ENCODE results near the gene SLCO2A1. TPM values are rescaled to one million over a fixed set of nuclear protein-coding genes. Genes with fewer than 3 reads are reported as not detected.

Gene SLCO2A1
- polyA plus RNA-seq, 12 donors: 1.0 to 25.6 (median 1.6) TPM; not detected in 2

DNA sequence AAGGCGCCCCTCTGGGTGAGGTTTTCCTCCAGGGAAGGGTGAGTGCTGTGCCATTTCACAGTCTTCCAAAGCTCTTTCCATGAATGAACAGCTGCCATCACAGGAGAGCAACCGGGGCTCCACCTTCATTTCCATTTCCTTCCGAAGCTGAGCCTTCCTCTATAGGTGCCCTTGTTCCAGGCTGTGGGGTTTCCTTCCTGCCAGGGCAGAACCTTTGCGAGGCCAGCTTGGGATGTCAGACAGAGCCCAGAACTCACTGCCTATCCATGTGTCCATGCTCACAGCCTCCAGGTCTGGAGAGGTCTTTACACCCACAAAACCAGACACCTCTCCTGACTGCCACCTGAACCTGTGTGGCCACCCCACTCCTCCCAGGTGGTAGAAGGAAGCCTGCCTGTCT is 49.2 kb downstream of the SLCO2A1 start:
- no peak for DNase-seq

DNA sequence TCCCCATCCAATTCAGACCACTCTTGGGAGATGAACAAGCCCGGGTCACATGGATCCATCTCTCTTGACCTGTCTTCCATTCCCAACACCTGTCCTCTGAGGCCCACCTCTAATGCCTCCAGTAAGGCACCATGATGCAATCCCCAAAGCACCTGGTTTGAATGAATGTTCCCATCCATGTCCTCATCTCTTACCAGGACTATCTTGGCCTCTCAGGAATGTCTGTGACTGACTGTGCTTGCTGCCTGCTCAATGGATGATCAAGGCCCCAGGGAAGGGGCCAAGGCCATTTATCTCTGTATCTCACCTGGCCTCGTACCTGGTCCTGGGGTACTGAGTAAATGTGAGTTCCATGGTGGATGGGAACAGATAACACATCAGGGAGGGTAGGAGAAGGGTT is 49.7 kb downstream of the SLCO2A1 start:
- DNase-seq: no peak

DNA sequence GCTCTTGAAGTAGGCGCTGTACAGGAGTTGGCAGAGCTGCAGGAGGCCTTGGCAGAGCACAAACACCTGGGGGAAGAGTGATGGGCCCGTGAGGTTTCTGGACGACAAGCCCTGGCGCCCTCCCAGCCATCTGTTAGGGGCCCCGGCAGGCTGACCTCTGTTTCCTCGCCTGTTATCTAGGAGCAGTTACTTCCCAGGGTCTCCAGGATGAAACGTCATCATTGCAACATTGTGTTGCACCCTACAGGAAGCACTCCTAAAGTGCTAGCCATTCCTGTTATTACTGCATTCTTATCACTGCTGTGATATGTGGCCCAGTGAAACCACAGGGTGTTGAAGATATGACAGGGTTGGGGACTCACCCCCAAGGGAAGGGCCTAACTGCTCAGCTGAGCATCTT is 50.2 kb downstream of the SLCO2A1 start:
- no peak for DNase-seq

DNA sequence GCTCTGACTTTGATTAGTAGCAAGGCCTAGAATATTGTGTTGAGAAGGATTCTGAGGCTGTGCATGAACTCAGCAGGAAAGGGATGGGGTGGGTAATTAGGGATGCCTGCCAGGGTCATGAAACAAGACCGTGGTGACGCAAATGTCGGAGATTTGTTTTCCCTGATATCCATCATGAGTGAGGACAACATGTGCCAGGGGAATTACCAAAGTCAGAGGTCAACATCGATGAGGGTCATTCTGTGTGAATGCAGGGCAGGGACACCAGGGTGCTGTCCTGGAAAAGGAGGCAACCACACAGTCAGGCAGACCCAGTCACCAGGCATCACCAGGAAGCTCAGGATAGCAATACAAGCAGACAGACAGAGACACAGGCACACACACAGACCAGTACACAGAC is 52.2 kb downstream of the SLCO2A1 start:
- no peak for DNase-seq

DNA sequence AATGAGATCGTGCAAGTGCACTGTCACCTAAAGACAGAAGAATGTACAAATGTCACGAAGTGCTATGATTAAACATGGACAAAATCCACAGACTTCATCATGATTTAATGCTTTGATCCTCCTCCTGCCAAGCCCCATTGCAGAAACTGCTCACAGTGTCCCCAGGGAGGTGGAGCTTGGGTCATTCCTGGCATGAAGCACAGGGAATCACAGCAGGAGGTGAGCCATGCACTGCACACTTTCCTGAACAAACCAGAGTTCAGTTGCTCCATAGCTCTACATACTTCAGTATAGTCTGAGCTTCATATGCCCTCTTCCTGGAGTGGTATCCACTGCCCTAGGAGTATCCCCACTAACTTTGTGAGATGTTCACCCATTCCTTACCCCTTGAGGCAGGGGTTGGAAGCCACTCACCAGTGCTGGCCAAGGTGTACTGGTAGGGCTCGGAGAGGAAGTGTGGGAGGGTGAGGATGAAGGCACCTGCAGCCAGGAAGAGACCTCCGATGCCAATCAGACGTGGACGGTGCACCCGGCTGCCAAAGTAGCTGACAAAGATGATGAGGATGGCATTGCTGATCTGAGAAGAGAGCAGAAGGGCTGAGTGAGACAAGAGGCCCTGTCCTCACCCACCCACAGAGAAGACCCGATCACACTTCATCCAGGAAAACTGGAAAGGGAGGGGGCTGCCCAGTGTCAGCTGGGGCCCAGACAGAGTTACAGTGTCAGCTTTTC is 56.3 kb downstream of the SLCO2A1 start:
- DNase-seq: no peak

DNA sequence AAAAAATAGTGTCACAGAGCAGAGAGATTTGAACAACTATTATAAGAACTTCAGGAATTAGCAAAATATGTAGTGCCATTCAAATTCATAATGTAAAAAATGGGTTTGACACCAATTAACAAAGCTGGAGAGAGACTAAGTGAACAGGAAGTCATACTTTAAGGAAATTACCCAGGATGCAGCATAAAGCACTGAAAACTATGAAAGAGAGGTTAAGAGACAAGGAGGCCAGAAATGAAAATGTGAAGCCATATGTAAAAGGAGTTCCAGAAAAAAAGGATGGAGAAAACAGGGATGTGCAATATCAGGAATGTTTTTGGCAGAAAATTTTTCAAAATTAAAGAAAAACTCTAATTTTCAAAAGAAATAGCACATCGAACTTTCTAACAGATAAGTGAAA is 57.6 kb downstream of the SLCO2A1 start:
- DNase-seq: no peak

DNA sequence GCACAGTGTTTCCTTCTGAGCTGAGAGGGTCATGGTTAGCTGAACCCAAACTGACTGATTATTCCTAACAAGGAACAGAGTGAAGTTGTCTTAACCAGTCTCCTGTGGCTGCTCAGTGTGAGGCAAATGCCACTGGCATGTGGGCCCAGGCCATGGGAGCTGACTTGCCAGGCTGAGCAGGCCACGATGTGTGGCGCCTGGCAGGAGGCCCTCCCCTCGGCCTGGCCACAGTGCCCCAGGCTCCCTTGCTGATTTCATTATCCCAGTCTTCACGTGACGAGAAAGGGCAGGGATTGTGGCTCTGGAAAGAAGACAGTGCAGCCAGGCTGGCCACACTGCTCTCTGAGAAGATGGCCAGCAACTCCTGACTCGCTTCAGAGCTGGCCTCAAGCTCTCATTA is 58.8 kb downstream of the SLCO2A1 start:
- DNase-seq: no peak

DNA sequence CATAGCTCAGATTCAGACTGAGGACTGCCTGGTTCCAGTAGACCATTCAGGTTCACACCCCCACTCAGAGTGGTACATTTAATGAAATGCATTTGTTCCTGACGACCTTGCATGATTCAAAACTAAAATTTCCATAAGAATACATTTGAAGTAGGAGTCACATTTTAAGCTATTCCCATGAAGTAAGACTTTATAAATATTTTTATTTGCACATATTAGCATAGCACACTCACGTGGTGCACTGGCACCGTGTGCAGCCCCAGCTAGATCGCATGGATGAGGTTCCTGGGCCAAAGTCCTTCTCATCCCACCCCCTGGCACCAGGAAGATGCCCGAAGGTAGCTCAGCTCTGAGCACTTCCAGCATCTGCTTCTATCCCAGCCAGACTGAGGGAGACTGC is 59.4 kb downstream of the SLCO2A1 start:
- no peak for DNase-seq

DNA sequence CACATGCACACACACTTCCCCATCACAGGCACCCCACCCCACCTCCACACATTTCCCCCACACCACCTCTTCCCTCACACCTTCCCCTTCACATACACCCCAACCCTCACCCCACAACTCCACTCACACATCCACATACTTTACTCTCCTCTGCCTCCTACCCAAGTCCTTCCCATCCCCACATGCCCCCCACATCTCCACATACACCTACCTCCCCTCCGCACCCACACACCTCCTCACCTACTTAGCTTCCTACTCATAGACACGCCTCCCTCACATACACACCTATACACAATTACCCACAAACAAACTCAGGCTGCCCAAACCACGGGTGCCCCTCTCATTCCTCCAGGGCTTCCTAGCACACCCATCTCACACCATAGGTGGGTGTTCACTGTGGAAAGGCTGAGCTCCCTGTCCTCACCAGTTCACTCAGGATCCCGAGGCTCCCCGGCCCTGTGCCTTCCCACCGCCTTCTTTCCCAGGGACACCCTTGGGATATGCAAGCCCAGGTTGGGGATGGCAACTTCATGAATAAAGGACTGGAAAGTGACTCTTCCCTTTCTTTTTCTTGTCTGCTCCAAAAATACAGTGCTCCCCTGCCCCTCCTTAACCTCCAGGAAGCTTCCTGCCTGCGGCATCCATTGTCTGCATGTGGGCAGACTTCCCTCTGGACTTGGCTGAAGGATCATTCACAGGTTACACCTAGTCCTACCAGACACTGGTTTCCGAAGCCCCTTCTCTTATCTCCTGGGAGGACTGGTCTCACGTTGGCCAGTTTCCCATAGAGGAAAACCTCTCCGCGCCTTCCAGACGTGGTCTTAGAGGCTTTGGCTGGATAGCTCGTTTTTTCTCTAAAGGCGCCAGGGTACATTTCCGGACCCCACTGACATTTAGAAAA is 61.5 kb downstream of the SLCO2A1 start:
- DNase-seq: no peak

DNA sequence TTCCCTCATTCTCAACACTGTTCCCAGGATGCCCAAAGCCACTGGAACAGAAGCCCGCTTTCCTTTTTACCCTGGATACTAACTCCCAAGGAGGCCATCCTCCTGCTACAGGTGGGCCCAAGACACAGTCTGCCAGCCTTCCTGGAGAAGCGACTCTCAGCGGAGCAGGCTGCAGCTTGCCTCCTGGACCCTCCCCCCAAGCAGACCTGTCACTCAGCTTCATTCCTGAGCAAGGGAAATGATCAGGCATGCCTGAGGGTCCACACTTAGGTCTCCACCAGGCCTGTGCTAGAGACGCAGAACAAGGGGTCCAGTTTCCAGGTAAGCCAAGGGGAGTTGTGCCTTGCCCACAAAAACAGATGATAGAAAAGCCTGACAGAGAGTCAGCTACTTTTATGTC is 62.8 kb downstream of the SLCO2A1 start:
- DNase-seq: no peak

DNA sequence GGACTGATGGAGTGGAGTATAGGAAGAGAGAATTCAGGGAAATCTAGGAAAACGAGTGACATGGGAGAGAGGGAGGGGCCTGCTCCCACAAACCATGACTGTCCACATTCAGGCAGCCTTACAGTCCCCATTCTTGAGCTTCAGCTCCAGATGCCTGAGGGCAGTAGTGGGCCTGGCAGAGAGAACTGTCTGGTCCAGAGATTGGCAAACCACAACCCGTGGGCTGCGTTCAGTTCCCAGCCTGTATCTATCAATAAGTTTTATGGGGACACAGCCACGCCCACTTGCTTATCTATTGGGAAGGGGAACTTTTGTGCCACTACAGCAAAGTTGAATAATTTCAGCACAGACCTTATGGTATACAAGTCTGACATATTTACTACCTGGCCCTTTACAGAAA is 63.8 kb downstream of the SLCO2A1 start:
- DNase-seq: no peak

DNA sequence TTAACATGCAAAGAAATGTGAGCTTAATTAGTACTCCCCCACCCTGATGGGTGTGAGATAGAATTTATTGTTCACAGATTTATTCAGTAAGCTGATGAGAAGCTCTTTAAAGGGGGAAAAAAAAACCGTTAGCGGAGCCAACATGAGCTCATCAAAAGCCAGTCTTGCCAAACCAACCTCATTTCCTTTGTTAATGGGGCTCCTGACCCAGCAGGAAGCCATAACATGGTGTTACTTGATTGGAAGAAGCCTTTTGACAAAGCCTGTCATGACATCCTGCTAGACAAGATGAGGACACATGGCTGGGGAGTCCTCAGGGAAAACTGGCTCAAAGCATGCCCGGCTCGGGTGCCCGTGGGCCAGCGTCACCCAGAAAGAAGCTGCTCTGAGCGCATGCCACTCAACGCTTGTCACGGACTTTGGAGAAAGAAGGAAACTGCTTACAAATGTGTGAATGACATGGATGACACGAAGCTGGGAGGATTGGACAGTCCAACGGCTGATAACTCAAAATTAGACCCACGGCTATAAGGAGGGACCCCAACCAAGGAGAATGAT is 64.6 kb downstream of the SLCO2A1 start:
- no peak for DNase-seq

DNA sequence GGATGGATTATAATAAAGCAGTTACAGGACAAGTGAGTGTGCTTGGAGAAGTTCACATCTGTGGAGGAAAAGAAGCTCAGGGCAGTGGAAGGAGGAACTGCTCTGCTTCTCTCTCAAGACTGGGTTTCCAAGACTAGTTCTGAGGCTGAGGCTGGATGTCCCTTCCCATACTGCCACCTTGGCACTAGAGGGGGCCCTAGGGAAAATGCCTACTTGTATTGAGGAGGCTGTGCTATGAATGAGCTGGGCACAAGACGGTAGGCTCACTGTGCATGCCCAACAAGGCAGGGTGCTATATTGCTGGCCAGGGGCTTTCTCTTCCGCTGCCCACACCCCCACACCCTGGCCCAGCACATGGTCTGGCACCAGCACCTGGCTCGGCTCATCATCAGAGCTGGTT is 65.2 kb downstream of the SLCO2A1 start:
- DNase-seq: no peak

DNA sequence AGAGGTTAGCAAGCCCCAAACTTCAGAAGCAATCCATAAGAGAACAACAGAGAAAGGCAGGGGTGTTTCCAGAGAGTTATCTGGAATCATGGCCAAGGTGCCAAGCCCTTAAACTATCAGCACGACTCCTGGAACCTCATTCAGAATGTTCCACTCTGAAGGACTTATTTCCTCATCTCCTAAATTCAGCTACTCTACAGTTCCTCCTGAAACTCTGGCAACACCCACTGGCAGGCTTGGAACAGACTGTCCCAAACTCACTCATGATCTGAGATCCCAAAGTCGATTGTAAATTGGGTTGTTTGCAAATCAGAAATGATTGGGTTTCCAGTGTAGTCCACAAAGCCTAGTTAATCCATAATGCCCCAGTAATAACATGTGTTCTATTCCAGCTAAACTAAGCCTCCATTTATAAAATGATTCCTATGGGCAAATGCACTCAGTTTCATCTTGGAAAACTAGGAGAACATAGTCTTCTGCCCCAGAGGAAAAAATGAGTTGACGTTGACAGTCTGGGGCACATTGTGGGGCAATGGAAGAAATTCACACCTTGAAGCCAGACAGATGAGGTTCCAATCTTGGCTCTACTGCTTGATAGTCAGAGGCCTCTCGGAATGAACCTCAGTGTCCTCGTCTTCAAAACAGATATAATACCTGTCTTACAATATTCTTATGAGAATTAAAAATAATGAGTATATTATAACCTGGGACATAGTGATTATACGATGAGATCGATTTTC is 65.9 kb downstream of the SLCO2A1 start:
- no peak for DNase-seq

DNA sequence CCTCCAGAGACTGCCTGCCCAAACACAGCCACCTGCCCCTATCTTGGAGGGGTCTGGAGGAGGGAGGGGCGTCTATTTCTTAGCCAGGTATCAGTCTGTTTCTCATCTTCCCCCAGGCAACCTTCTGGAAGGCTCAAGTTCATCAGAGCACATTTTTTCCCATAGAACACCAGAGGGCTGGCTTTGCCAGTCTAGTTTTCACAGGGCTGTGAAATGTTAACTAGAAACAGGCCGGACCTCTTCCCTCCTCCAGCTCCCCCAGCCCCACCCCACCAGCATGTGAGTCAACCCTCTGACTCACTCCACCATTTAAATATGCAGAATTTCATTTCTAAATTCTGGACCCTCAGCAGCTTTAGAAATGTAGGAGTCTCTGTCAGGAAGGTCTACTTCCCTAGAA is 66.9 kb downstream of the SLCO2A1 start:
- DNase-seq: no peak

DNA sequence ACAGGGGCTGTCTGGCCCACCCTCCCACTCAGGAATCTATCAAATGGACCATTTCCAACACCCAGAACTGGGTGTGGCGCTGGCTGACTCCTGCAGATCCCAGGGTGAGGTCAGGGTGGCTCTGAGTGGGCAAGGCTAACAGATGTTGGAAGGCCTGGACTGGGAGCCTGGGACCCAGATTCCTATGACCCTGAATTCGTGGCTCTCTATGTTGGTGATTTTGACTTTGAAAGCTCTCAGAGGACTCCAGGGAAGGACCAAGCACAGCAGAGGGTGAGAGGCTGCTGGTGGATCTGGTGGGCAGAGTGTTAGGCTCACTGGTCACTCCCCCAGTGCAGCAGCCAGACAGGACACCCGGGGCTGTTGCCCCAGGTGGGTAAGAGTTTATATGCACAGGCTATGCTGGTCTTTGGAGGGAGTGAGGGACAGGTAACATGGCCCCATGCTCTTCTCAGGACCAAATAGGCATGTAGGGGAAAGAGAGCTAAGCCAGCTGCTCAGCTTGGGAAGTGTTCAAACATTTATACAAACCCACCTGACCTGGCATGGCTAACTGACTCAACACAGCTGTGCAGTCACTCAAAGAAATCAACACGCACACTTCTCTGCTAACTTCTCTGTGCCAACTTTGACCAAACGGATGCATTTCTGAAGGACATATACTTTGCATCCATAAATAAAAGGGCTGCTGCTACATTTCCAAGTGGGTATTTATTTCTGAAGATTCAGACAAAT is 71.5 kb downstream of the SLCO2A1 start:
- DNase-seq: no peak

DNA sequence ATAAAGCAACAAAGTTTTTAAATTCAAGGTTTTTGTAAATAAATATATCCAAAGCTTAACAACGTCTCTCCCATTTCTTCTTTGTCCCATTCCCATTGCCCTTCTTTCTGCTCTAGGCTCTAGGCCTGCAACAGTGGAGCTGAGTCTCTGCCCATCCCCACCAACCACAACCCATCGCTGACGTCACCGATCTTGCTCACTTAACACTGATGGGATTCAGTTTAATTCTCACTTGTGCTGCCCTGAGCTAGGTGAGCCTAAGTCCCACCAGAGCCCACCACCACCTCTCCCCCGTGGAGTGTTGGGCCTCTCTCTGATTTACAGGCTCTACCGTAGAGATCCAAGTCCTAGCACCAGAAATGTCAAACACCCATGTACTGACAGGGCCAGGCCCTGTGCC is 72.7 kb downstream of the SLCO2A1 start:
- DNase-seq: no peak

DNA sequence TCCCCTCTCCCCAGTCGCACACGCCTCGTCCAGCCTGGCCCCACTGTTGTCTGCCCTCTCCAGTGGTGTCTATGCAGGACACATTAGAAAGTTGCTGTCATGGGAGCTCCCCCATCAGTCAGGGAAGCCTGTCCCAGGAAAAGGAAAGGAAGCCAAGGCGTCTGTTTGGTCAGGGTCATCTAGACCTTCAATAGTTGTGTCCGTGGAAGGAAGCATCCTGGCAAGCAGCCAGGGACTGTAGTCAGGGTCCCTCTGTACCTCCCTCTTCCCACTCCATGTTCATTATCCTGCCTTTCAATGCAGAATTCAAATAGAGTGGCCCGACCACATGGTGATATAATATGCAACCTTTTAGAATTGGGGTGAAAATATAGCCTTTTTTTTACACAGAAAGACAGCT is 73.4 kb downstream of the SLCO2A1 start:
- DNase-seq: no peak

DNA sequence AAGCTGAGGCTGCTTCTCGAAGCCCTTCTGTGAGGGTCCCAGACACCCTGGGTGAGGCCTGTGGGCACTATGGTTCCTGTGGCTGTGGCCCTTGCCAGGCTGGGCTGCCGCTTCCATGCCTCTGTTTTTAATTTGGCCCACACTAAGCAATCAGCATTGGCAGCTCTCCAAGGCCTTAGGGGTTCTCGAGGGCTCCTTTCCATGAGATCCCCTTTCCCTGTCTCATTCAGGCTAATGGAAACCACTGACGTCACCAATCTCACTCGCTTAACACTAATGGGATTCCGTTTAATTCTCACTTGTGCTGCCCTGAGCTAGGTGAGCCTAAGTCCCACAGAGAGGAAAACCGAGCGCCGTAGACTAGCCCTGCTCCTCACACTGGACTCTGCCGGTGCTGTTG is 73.8 kb downstream of the SLCO2A1 start:
- DNase-seq: no peak

DNA sequence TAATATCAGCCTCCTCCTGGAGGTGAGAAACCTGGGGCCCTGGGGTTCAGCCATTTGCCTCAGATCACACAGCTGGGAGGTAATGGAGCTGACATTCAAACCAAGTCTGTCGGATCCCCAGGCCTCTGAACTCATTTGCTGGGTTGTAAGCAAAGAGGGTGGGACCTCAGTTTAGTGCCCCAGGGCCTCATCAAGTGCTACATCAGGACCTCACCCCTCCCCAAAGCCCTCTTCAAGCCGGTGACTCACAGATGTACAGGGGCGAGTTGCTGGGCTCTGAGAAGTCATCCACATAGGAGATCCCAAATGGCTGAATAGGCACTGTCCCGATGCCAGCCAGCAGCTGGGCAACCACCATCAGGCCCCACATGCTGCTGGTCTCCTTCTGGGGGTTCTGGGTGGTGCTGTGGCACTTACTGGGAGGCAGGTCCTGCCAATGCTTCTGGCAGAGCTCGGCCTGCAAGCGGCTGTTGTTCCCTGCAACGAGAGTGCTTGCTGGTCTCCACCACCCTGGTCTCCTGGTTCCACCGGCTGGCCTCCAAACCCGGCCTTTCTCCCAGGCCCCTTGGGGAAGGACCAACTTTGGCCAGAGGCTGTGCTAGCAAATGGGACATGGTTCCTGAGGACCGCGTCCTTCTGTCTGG is 74.9 kb downstream of the SLCO2A1 start:
- no peak for DNase-seq

DNA sequence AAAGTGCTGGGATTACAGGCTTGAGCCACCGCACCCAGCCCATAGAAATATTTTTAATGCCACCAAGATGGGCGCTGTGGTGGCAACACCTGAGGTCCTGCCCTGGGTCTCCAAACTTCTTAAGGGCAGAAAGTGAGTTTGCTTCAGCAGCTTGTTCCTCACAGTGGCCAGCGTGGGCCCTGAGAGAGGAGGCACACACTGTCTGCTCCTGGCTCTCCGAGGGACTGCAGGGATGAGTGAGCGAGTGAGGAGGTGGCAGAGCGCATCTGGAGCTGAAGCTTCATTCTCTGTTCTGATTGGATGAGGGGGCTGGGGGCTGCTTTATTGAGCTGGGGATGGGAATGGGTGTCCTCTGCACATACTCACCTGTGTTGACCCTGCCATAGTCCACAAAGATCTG is 76.4 kb downstream of the SLCO2A1 start:
- no peak for DNase-seq

Data from muscle of arm (tissue), 12 donors.